Calu3 (cell line): ENCODE results near the gene ARHGAP24. TPM values are rescaled to one million over a fixed set of nuclear protein-coding genes. Genes with fewer than 3 reads are reported as not detected.
A peak's percentile ranks its signal among the peaks of the same experiment; 100 is the strongest.

ENCODE experiments used
- BruUV-seq: library from RNA; stranded (reverse); fragments of 400-500 nt; replicated peaks from 2 replicates; lab custom pipeline; 2021; lab: Mats Ljungman, UMichigan
- CTCF ChIA-PET: fragments of 300-600 bp; sonication (Branson Sonifier 250); formaldehyde crosslinking; loops from one replicate; lab custom pipeline; 2022; ENCODE audit warnings: antibody characterized with exemption; lab: Charles Lee
- DNase-seq: peaks from one replicate; pipeline ENCODE4 v3.0.0; 2022
- H3K27ac Mint-ChIP-seq: one replicate; pipeline ENCODE4 v1.8.0; 2022; ENCODE audit warnings: mixed read lengths; ENCODE audit not compliant: unreplicated experiment
- H3K27me3 Mint-ChIP-seq: one replicate; pipeline ENCODE4 v1.8.0; 2022; ENCODE audit warnings: mixed read lengths; ENCODE audit not compliant: unreplicated experiment
- H3K36me3 Mint-ChIP-seq: one replicate; pipeline ENCODE4 v1.8.0; 2022; ENCODE audit warnings: mild to moderate bottlenecking, moderate library complexity, mixed read lengths; ENCODE audit not compliant: insufficient read depth, unreplicated experiment
- H3K4me1 Mint-ChIP-seq: one replicate; pipeline ENCODE4 v1.8.0; 2022; ENCODE audit warnings: mild to moderate bottlenecking, low read depth, mixed read lengths; ENCODE audit not compliant: unreplicated experiment
- H3K4me3 Mint-ChIP-seq: one replicate; pipeline ENCODE4 v1.8.0; 2022; ENCODE audit warnings: mild to moderate bottlenecking, low read depth, moderate library complexity, mixed read lengths; ENCODE audit not compliant: unreplicated experiment
- H3K9me3 Mint-ChIP-seq: one replicate; pipeline ENCODE4 v1.8.0; 2022; ENCODE audit warnings: low read depth, mixed read lengths; ENCODE audit not compliant: unreplicated experiment
- intact Hi-C: fragments of 100-400 bp; cut with micrococcal nuclease; formaldehyde crosslinking; loops from one replicate; pipeline ENCODE4 v1.10.0; 2022; ENCODE audit not compliant: unreplicated experiment
- total RNA-seq: library from RNA; stranded (reverse); gene quantifications from 2 replicates; pipeline ENCODE4 v1.2.3, GENCODE V29; 2022
- TF ChIP-seq, protein P1 (sequence below): fragments of 200-600 bp; IDR thresholded peaks from one replicate; pipeline ENCODE4 v1.8.0; 2022; ENCODE audit warnings: antibody characterized with exemption; ENCODE audit not compliant: unreplicated experiment

Gene ARHGAP24
- total RNA-seq, 1 experiment from 2014 or later, result 10.2 TPM

DNA sequence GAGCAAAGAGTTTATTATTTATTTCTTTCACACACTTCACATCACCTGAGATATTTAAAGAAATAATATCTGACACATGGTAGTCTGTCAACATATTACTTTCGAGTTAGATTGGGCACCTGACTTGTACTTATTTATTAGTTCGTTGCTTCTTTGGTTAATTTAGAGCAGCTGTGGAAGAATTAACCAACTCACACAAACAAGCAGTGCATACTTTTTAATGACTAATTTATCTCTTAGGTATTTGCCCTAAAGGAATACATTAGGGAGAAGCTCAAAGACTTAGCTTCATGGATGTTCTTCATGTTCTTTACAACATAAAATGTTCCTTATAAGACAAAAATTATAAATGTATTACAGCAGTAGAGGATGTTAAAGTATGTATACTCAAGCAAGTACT, 242.9 kb downstream of the ARHGAP24 start:
- TF ChIP-seq, protein P1, sequence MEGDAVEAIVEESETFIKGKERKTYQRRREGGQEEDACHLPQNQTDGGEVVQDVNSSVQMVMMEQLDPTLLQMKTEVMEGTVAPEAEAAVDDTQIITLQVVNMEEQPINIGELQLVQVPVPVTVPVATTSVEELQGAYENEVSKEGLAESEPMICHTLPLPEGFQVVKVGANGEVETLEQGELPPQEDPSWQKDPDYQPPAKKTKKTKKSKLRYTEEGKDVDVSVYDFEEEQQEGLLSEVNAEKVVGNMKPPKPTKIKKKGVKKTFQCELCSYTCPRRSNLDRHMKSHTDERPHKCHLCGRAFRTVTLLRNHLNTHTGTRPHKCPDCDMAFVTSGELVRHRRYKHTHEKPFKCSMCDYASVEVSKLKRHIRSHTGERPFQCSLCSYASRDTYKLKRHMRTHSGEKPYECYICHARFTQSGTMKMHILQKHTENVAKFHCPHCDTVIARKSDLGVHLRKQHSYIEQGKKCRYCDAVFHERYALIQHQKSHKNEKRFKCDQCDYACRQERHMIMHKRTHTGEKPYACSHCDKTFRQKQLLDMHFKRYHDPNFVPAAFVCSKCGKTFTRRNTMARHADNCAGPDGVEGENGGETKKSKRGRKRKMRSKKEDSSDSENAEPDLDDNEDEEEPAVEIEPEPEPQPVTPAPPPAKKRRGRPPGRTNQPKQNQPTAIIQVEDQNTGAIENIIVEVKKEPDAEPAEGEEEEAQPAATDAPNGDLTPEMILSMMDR, result no peak
- intact Hi-C loops, result no loop called here
- Mint-ChIP-seq H3K36me3 (no peaks in the 10 kb centered on the region), H3K4me1 (peaks cover 9% of the 10 kb centered on the region), H3K4me3 (no peak overlapping the region), H3K9me3 (no peaks in the 10 kb centered on the region), H3K27ac (no peak overlapping the region), H3K27me3 (no peaks in the 10 kb centered on the region)
- DNase-seq, result no peak
- CTCF ChIA-PET, result no interaction called here
- BruUV-seq, result no TSS peak

DNA sequence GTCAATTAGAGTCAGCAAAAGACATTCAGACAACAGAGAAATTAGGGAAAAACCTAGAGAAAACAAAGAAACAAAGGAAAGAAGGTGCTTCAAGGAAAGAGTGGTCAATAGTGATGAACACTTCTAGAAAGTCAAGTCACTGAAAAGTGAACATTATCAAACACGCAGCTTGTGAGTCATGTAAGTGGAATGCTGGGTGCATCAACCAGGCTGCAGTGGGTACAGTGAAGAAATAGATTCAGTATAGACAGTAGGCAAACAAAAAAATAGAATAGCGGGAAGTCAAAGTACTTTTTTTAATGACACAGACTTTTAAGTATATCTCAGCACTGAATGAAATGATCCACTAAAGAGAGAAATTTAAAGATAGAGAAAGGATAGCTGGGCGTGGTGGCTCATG, 245.8 kb downstream of the ARHGAP24 start:
- H3K27ac Mint-ChIP-seq, result no peak overlapping the region
- BruUV-seq, result no TSS peak
- H3K4me1 Mint-ChIP-seq, result peaks cover 9% of the 10 kb centered on the region
- intact Hi-C loops, result no loop called here
- no peaks in the 10 kb centered on the region for H3K9me3 Mint-ChIP-seq
- CTCF ChIA-PET, result no interaction called here
- DNase-seq, result peak; percentile 8
- TF ChIP-seq, protein P1, result no peak
- no peaks in the 10 kb centered on the region for H3K27me3 Mint-ChIP-seq
- no peaks in the 10 kb centered on the region for H3K36me3 Mint-ChIP-seq
- no peak overlapping the region for H3K4me3 Mint-ChIP-seq

DNA sequence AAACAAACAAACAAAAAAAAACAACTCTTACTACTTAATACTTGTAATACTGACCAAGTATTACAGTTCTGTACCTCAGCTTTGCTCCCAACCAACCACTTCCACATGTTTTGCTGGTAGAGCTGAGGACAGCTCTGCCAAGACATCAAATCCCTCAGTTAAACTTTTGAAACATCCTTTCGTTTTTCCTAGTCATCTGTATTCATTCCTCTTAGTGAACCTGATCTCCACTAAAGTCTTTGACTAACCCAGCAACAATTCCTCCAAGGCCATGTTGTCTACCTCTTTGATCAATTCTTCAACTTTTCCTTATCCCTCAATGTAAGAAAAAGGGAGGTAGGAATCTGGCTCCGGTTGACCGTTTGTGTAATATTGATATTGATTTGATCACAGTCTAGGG, 247.5 kb downstream of the ARHGAP24 start:
- intact Hi-C loops, result no loop called here
- BruUV-seq, result no TSS peak
- Mint-ChIP-seq H3K27me3 (no peaks in the 10 kb centered on the region), H3K9me3 (no peaks in the 10 kb centered on the region), H3K27ac (no peak overlapping the region), H3K4me3 (no peak overlapping the region), H3K4me1 (peaks cover 9% of the 10 kb centered on the region), H3K36me3 (no peaks in the 10 kb centered on the region)
- TF ChIP-seq, protein P1, result no peak
- CTCF ChIA-PET, result no interaction called here
- no peak for DNase-seq

DNA sequence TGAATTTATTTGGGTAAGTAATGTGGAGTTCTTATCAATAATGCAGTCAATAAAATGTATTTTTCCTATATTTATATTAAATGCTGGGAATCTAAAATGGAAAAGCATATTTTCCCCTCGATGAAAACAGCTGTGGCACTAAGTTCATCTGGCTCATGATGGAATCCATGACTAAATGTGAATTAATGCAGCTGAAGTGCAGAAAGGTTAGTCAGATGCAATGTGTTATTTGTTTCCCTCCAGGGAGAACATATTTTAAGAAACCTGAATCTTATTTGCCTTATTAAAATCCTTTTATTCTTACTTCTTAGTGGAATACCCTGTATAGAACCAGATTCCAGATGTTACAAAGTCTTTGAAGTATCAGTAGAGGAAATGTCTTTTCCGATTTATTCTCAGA, 247.9 kb downstream of the ARHGAP24 start:
- no peaks in the 10 kb centered on the region for H3K27me3 Mint-ChIP-seq
- CTCF ChIA-PET, result no interaction called here
- H3K9me3 Mint-ChIP-seq, result no peaks in the 10 kb centered on the region
- BruUV-seq, result no TSS peak
- no peak overlapping the region for H3K4me3 Mint-ChIP-seq
- TF ChIP-seq, protein P1, result no peak
- DNase-seq, result no peak
- peaks cover 9% of the 10 kb centered on the region for H3K4me1 Mint-ChIP-seq
- no peaks in the 10 kb centered on the region for H3K36me3 Mint-ChIP-seq
- intact Hi-C loops, result no loop called here
- H3K27ac Mint-ChIP-seq, result no peak overlapping the region
